HEK293 (cell line): Measurements from ENCODE around the gene EML1.
A peak's percentile ranks its signal among the peaks of the same experiment; 100 is the strongest.
"Not testable (repeated sequence)": the region's sequence is repeated elsewhere in the genome, so short reads cannot be mapped to it uniquely, and the experiment has no call there.

Source experiments
- CTCF ChIA-PET: fragments of 350-600 bp; formaldehyde crosslinking; extraction: SDS; loops from one replicate; lab custom pipeline; 2021; ENCODE audit warnings: antibody characterized with exemption; lab: Yijun Ruan, JAX
- POLR2A ChIA-PET: fragments of 300-600 bp; formaldehyde crosslinking; extraction: SDS; loops from one replicate; lab custom pipeline; 2020; ENCODE audit warnings: antibody characterized with exemption, inconsistent platforms; lab: Yijun Ruan, JAX
- H3K27ac ChIP-seq: fragments of 200-500 bp; sonication (Bioruptor generic); 2 replicates; pipeline ENCODE4 v1.5.1; 2014; ENCODE audit warnings: low read depth, low read length, control low read depth, inconsistent platforms; ENCODE audit errors: extremely low read depth
- H3K36me3 ChIP-seq, 2 experiments: fragments of 200-500 bp in 1 of 2; sonication (Bioruptor generic) in 1 of 2; 1 replicate in 1 of 2; 2 replicates in 1 of 2; pipeline ENCODE4 v1.5.1; 2014 to 2017; ENCODE audit warnings: inconsistent platforms in 2 of 2, low read length in 2 of 2; ENCODE audit not compliant: control insufficient read depth in 2 of 2, insufficient read depth in 1 of 2
- H3K4me1 ChIP-seq: fragments of 200-500 bp; sonication (Bioruptor generic); 2 replicates; pipeline ENCODE4 v1.5.1; 2014; ENCODE audit warnings: mild to moderate bottlenecking, low read length, inconsistent platforms; ENCODE audit not compliant: control insufficient read depth, insufficient read depth
- H3K4me3 ChIP-seq: 2 replicates; pipeline ENCODE4 v1.5.1; 2011; ENCODE audit warnings: low read depth, mild to moderate bottlenecking, control low read depth, low read length, moderate library complexity
- H3K9me3 ChIP-seq: fragments of 200-500 bp; sonication (Bioruptor generic); 2 replicates; pipeline ENCODE4 v1.5.1; 2014; ENCODE audit warnings: low read depth, low read length, inconsistent platforms; ENCODE audit not compliant: control insufficient read depth, insufficient read depth
- GLIS1 ChIP-seq: fragments of 450-650 bp; formaldehyde crosslinking; IDR thresholded peaks from 2 replicates; pipeline ENCODE4 v1.5.1; 2016; ENCODE audit warnings: missing biosample characterization, missing genetic modification characterization
- HOXA7 ChIP-seq: sonication (generic); formaldehyde crosslinking; IDR thresholded peaks from 2 replicates; pipeline ENCODE4 v1.8.1; 2022; ENCODE audit warnings: missing genetic modification reagents, borderline replicate concordance
- KLF7 ChIP-seq: fragments of 450-650 bp; formaldehyde crosslinking; IDR thresholded peaks from 2 replicates; pipeline ENCODE4 v1.5.1; 2016; ENCODE audit warnings: missing biosample characterization, missing genetic modification characterization, borderline replicate concordance
- PRDM6 ChIP-seq: fragments of 450-650 bp; formaldehyde crosslinking; IDR thresholded peaks from 2 replicates; pipeline ENCODE4 v1.5.1; 2017; ENCODE audit warnings: missing biosample characterization, missing genetic modification characterization
- SCRT2 ChIP-seq: fragments of 450-650 bp; formaldehyde crosslinking; IDR thresholded peaks from 2 replicates; pipeline ENCODE4 v1.5.1; 2016; ENCODE audit warnings: missing biosample characterization, missing genetic modification characterization
- TCF7L2 ChIP-seq: IDR thresholded peaks from 2 replicates; pipeline ENCODE4 v1.6.1; 2011; ENCODE audit warnings: low read depth, mild to moderate bottlenecking, inconsistent platforms, low read length, moderate library complexity, borderline replicate concordance
- ZBTB48 ChIP-seq: fragments of 450-650 bp; formaldehyde crosslinking; IDR thresholded peaks from 2 replicates; pipeline ENCODE4 v1.5.1; 2016; ENCODE audit warnings: missing biosample characterization, missing genetic modification characterization
- ZFP69B ChIP-seq: fragments of 450-650 bp; formaldehyde crosslinking; IDR thresholded peaks from 2 replicates; pipeline ENCODE4 v1.5.1; 2016; ENCODE audit warnings: missing biosample characterization, missing genetic modification characterization
- ZNF112 ChIP-seq: fragments of 450-650 bp; formaldehyde crosslinking; IDR thresholded peaks from 2 replicates; pipeline ENCODE4 v1.5.0; 2017; ENCODE audit warnings: missing biosample characterization, missing genetic modification characterization
- ZNF140 ChIP-seq: fragments of 450-650 bp; formaldehyde crosslinking; IDR thresholded peaks from 2 replicates; pipeline ENCODE4 v1.5.1; 2016; ENCODE audit warnings: missing biosample characterization, missing genetic modification characterization
- ZNF155 ChIP-seq: fragments of 450-650 bp; formaldehyde crosslinking; IDR thresholded peaks from 2 replicates; pipeline ENCODE4 v1.5.1; 2016; ENCODE audit warnings: missing biosample characterization, missing genetic modification characterization
- ZNF214 ChIP-seq: fragments of 450-650 bp; formaldehyde crosslinking; IDR thresholded peaks from 2 replicates; pipeline ENCODE4 v1.5.1; 2017; ENCODE audit warnings: missing biosample characterization, mild to moderate bottlenecking, missing genetic modification characterization, borderline replicate concordance
- ZNF23 ChIP-seq: fragments of 450-650 bp; formaldehyde crosslinking; IDR thresholded peaks from 2 replicates; pipeline ENCODE4 v1.5.1; 2016; ENCODE audit warnings: missing biosample characterization, missing genetic modification characterization, borderline replicate concordance
- ZNF248 ChIP-seq: fragments of 450-650 bp; formaldehyde crosslinking; IDR thresholded peaks from 2 replicates; pipeline ENCODE4 v1.5.1; 2017; ENCODE audit warnings: missing biosample characterization, missing genetic modification characterization
- ZNF354C ChIP-seq: fragments of 450-650 bp; formaldehyde crosslinking; IDR thresholded peaks from 2 replicates; pipeline ENCODE4 v1.5.1; 2016; ENCODE audit warnings: missing biosample characterization, missing genetic modification characterization, low read depth, borderline replicate concordance
- ZNF366 ChIP-seq: fragments of 450-650 bp; formaldehyde crosslinking; conservative IDR thresholded peaks from 2 replicates; pipeline ENCODE4 v1.5.1; 2016; ENCODE audit warnings: missing biosample characterization, missing genetic modification characterization
- ZNF416 ChIP-seq: fragments of 450-650 bp; formaldehyde crosslinking; IDR thresholded peaks from 2 replicates; pipeline ENCODE4 v1.5.1; 2016; ENCODE audit warnings: missing biosample characterization, missing genetic modification characterization
- ZNF548 ChIP-seq: fragments of 450-650 bp; formaldehyde crosslinking; IDR thresholded peaks from 2 replicates; pipeline ENCODE4 v1.5.1; 2016; ENCODE audit warnings: missing biosample characterization, missing genetic modification characterization
- ZNF600 ChIP-seq: fragments of 450-650 bp; formaldehyde crosslinking; IDR thresholded peaks from 2 replicates; pipeline ENCODE4 v1.5.1; 2016; ENCODE audit warnings: missing biosample characterization, missing genetic modification characterization
- ZNF747 ChIP-seq: fragments of 450-650 bp; formaldehyde crosslinking; IDR thresholded peaks from 2 replicates; pipeline ENCODE4 v1.5.1; 2016; ENCODE audit warnings: missing biosample characterization, missing genetic modification characterization
- ZNF777 ChIP-seq: fragments of 450-650 bp; formaldehyde crosslinking; IDR thresholded peaks from 2 replicates; pipeline ENCODE4 v1.5.1; 2017; ENCODE audit warnings: missing biosample characterization, missing genetic modification characterization, borderline replicate concordance
- ZNF843 ChIP-seq: fragments of 450-650 bp; formaldehyde crosslinking; IDR thresholded peaks from 2 replicates; pipeline ENCODE4 v1.5.1; 2016; ENCODE audit warnings: missing biosample characterization, missing genetic modification characterization
- ZXDB ChIP-seq: fragments of 450-650 bp; formaldehyde crosslinking; IDR thresholded peaks from 2 replicates; pipeline ENCODE4 v1.5.1; 2016; ENCODE audit warnings: missing biosample characterization, missing genetic modification characterization
- TF ChIP-seq, protein P1 (sequence below): fragments of 450-650 bp; formaldehyde crosslinking; IDR thresholded peaks from 2 replicates; pipeline ENCODE4 v1.5.1; 2016; ENCODE audit warnings: missing biosample characterization, missing genetic modification characterization

EML1 gene

GRCh38 chr14:99947695-99948094 is 154.5 kb downstream of the EML1 start (continued):
- TF ChIP-seq, protein P1, sequence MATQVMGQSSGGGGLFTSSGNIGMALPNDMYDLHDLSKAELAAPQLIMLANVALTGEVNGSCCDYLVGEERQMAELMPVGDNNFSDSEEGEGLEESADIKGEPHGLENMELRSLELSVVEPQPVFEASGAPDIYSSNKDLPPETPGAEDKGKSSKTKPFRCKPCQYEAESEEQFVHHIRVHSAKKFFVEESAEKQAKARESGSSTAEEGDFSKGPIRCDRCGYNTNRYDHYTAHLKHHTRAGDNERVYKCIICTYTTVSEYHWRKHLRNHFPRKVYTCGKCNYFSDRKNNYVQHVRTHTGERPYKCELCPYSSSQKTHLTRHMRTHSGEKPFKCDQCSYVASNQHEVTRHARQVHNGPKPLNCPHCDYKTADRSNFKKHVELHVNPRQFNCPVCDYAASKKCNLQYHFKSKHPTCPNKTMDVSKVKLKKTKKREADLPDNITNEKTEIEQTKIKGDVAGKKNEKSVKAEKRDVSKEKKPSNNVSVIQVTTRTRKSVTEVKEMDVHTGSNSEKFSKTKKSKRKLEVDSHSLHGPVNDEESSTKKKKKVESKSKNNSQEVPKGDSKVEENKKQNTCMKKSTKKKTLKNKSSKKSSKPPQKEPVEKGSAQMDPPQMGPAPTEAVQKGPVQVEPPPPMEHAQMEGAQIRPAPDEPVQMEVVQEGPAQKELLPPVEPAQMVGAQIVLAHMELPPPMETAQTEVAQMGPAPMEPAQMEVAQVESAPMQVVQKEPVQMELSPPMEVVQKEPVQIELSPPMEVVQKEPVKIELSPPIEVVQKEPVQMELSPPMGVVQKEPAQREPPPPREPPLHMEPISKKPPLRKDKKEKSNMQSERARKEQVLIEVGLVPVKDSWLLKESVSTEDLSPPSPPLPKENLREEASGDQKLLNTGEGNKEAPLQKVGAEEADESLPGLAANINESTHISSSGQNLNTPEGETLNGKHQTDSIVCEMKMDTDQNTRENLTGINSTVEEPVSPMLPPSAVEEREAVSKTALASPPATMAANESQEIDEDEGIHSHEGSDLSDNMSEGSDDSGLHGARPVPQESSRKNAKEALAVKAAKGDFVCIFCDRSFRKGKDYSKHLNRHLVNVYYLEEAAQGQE (tag by site-specific recombination) = no peak
- TF ChIP-seq ZNF416 (tag by site-specific recombination) (no peak), HOXA7 (no peak), ZNF777 (tag by site-specific recombination) (no peak), ZNF747 (no peak), ZNF366 (tag by site-specific recombination) (no peak), ZNF214 (tag by site-specific recombination) (no peak), ZFP69B (tag by site-specific recombination) (no peak), KLF7 (tag by site-specific recombination) (no peak)
- TF ChIP-seq, all 188 proteins: peak for 0

DNA sequence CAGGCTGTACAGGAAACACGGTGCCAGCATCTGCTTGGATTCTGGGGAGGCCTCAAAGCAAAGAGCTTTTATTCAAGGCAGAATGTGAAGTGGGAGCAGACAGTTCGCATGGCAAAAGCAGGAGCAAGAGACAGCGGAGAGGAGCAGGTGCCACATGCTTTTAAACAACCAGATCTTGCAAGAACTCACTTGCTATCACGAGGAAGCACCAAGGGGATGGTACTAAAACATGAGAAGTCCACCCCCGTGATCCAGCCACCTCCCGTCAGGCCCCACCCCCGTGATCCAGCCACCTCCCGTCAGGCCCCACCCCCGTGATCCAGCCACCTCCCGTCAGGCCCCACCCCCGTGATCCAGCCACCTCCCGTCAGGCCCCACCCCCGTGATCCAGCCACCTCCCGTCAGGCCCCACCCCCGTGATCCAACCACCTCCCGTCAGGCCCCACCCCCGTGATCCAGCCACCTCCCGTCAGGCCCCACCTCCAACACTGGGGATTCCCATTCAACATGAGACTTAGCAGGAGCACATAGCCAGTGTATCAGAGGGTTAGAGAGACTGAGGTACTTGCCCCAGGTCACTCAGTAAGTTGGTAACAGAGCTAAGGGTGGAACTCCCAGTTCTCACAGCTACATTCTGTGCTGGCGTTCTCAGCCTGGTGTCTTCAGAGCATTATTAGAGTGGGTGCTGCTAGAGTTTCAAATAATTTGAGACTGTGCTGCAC is 156.0 kb downstream of the EML1 start:
- H3K27ac ChIP-seq, H3K4me1 ChIP-seq, H3K36me3 ChIP-seq, POLR2A ChIA-PET, H3K9me3 ChIP-seq, H3K4me3 ChIP-seq: not testable (repeated sequence)
- CTCF ChIA-PET = interaction anchor here (0.6 to 1.0 kb wide), 6 partner anchors 23 to 494 kb away, joined by 3 to 4 read pairs (median 3); no protein-coding TSS in a partner anchor
- TF ChIP-seq GLIS1 (tag by site-specific recombination) = peak; percentile 29; the same call in 1 of the 2 replicates

- Histone ChIP-seq H3K4me3 (no peak overlapping the region), H3K9me3 (no peaks in the 10 kb centered on the region), H3K36me3 (no peaks in the 10 kb centered on the region), H3K27ac (no peak overlapping the region), H3K4me1 (no peaks in the 10 kb centered on the region; the same call in 1 of the 2 replicates)
- ChIA-PET POLR2A (interaction anchor here (0.5 kb wide), 1 partner anchor 44 kb away, joined by 3 read pairs; no protein-coding TSS in a partner anchor), CTCF (interaction anchor here (1.0 kb wide), 1 partner anchor 32 kb away, joined by 3 read pairs; no protein-coding TSS in a partner anchor)
- no peak for TF ChIP-seq TCF7L2
- no peak for TF ChIP-seq ZXDB (tag by site-specific recombination)
These were observed 157.0 kb downstream of the EML1 start for GRCh38 chr14:99950181-99950580.

DNA sequence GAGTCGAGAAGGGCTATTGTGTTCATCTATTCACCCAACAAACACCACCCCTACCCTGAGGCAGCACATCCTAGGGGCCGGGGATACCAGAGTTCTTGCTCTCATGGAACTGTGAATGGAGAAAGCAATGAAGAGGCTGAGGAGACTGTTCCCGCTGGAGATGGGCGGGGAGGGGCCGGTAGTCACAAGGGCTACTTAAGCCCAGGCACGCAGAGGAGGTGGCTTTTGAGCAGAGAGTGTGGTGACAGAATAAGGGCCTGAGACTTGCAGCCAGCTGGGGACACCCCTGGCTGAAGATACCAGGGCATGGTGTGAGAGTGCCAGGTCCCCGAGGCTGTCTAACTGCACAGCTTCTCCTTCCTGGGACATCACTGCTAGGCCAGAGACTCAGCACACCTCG is 157.9 kb downstream of the EML1 start:
- Histone ChIP-seq H3K4me1 (no peaks in the 10 kb centered on the region; the same call in 1 of the 2 replicates), H3K9me3 (no peaks in the 10 kb centered on the region), H3K4me3 (no peak overlapping the region), H3K27ac (no peak overlapping the region), H3K36me3 (no peaks in the 10 kb centered on the region)
- CTCF ChIA-PET = interaction anchor here (0.7 kb wide), 1 partner anchor 16 kb away, joined by 3 read pairs; no protein-coding TSS in a partner anchor
- POLR2A ChIA-PET = no interaction called here
- TF ChIP-seq ZNF843 (tag by site-specific recombination) = no peak
- no peak for TF ChIP-seq ZNF23 (tag by site-specific recombination)
- no peak for TF ChIP-seq ZNF600 (tag by site-specific recombination)
- TF ChIP-seq ZNF155 = no peak
- TF ChIP-seq PRDM6 = no peak
- TF ChIP-seq ZBTB48 (tag by site-specific recombination) = no peak
- no peak for TF ChIP-seq ZNF140 (tag by site-specific recombination)
- TF ChIP-seq ZNF248 (tag by site-specific recombination) = no peak
- TF ChIP-seq ZNF548 (tag by site-specific recombination) = no peak
- TF ChIP-seq ZNF112 (tag by site-specific recombination) = no peak
- no peak for TF ChIP-seq SCRT2
- TF ChIP-seq ZNF354C (tag by site-specific recombination) = no peak
